ENCODE data around the gene ADK. TPM values are rescaled to one million over a fixed set of nuclear protein-coding genes. Genes with fewer than 3 reads are reported as not detected.
"Not testable (repeated sequence)": the region's sequence is repeated elsewhere in the genome, so short reads cannot be mapped to it uniquely, and the experiment has no call there.

ADK gene
- total RNA-seq, 1 donor from 2014 or later: 47.0 TPM

DNA sequence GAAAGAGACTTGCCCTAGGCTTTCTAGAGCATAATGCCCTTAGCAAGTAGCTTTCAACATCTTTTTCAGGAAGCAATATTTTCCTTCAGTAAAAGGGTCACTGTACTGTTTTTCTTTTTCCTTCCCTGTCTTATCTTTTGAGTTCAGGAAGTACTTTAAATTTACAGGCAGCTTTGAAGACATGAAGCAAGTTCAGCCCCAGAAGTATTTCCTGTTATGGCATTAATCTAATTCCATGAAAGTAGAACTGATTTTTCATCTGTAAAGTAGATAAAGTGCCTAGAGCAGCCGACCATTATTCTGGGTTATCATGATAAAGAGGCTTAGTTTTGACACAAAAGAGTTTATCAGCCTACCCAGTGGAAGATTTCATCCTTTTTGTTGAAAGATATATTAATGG is 288.2 kb downstream of the ADK start:
- TF ChIP-seq, protein P1, sequence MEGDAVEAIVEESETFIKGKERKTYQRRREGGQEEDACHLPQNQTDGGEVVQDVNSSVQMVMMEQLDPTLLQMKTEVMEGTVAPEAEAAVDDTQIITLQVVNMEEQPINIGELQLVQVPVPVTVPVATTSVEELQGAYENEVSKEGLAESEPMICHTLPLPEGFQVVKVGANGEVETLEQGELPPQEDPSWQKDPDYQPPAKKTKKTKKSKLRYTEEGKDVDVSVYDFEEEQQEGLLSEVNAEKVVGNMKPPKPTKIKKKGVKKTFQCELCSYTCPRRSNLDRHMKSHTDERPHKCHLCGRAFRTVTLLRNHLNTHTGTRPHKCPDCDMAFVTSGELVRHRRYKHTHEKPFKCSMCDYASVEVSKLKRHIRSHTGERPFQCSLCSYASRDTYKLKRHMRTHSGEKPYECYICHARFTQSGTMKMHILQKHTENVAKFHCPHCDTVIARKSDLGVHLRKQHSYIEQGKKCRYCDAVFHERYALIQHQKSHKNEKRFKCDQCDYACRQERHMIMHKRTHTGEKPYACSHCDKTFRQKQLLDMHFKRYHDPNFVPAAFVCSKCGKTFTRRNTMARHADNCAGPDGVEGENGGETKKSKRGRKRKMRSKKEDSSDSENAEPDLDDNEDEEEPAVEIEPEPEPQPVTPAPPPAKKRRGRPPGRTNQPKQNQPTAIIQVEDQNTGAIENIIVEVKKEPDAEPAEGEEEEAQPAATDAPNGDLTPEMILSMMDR (IDR thresholded peaks at IDR 0.05): no peak
- no peak for DNase-seq (ENCODE audit: extremely low spot score, unreplicated experiment)
- H3K4me3 Mint-ChIP-seq (ENCODE audit: unreplicated experiment): no peak overlapping the region
- peaks cover 24% of the 10 kb centered on the region for H3K4me1 Mint-ChIP-seq (ENCODE audit: unreplicated experiment)
- no peaks in the 10 kb centered on the region for H3K27me3 Mint-ChIP-seq (ENCODE audit: unreplicated experiment)
- no peak overlapping the region for H3K27ac Mint-ChIP-seq (ENCODE audit: unreplicated experiment)
- peaks cover 12% of the 10 kb centered on the region for H3K36me3 Mint-ChIP-seq (ENCODE audit: unreplicated experiment)
- no peaks in the 10 kb centered on the region for H3K9me3 Mint-ChIP-seq (ENCODE audit: unreplicated experiment)

DNA sequence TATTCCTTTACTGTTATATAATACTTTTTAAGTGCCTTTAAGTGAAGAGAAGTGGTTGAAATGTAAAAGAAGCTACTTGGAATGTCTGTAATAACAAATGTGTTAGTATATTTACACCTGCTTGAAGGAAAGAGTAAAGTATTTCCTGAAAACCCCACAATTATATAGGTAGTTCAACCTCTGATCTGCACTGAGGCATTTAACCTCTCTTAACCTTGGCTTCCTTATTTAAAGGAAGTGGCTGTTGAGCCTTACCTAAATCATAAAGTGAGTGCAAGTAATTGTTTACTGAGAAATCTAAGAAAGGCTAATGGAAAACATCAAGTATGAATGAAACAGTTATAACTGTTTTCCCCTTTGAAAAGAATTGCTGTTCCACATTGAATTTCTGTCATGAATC is 294.5 kb downstream of the ADK start:
- TF ChIP-seq, protein P1 (IDR thresholded peaks at IDR 0.05): no peak
- H3K36me3 Mint-ChIP-seq (ENCODE audit: unreplicated experiment): peaks cover 6% of the 10 kb centered on the region
- no peak overlapping the region for H3K4me3 Mint-ChIP-seq (ENCODE audit: unreplicated experiment)
- no peak overlapping the region for H3K27ac Mint-ChIP-seq (ENCODE audit: unreplicated experiment)
- no peak for DNase-seq (ENCODE audit: extremely low spot score, unreplicated experiment)
- no peaks in the 10 kb centered on the region for H3K4me1 Mint-ChIP-seq (ENCODE audit: unreplicated experiment)
- no peaks in the 10 kb centered on the region for H3K27me3 Mint-ChIP-seq (ENCODE audit: unreplicated experiment)
- no peaks in the 10 kb centered on the region for H3K9me3 Mint-ChIP-seq (ENCODE audit: unreplicated experiment)

DNA sequence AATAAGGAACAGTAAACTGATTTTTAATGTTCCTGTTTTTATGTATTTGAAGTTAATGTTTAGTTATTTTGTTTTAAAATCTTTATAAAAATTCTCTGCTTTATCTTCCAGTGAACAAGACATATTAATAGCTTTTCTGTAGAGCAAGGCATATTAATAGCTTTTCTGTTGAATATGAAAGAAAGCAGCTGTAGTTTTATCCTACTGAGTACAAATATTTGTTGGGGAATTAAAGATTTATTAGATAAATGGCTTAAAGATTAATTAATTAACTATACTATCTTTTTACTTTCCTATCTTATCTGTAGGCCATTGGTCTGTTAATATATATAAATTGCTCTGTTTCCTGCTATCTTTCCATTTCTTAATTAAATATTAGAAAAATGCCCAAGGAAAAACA is 299.6 kb downstream of the ADK start:
- Mint-ChIP-seq H3K27me3 (ENCODE audit: unreplicated experiment) (no peaks in the 10 kb centered on the region), H3K4me1 (ENCODE audit: unreplicated experiment) (peaks cover 7% of the 10 kb centered on the region), H3K4me3 (ENCODE audit: unreplicated experiment) (no peak overlapping the region), H3K9me3 (ENCODE audit: unreplicated experiment) (no peaks in the 10 kb centered on the region), H3K36me3 (ENCODE audit: unreplicated experiment) (no peaks in the 10 kb centered on the region), H3K27ac (ENCODE audit: unreplicated experiment) (no peak overlapping the region)
- TF ChIP-seq, protein P1 (IDR thresholded peaks at IDR 0.05): no peak
- DNase-seq (ENCODE audit: extremely low spot score, unreplicated experiment): no peak

DNA sequence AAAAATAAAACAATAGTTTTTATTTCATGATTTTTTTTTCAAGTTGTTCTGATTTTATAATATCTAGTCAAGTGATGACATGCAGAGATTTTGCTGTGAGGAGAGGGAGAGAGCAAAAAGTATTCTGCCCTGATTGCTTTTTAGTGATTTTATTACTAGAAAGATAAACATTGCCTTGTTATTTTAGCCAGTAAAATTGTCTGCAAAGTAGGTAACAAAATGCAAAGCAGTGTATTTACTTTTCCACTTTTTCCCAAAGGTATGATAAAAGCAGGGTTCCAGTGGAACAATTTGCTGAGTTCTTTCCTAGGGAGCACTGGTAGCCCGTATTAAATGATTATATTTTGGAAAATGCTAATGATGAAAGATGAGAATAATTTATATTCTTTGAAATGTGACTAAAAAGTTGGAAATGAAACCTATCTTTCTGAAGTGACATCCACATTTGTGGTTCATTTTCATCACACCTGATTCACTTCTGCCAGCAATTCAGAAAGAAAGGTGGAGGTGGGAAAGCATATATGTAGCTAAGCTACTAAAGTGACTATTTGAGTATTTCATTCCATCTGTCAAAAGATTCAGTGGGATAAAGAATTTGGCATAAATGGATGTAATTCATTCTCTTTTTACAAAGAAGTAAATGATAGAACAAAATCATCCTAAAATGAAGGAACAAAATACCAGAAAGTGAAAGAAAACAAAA is 300.3 kb downstream of the ADK start:
- Mint-ChIP-seq H3K36me3 (ENCODE audit: unreplicated experiment) (peaks cover 6% of the 10 kb centered on the region), H3K27me3 (ENCODE audit: unreplicated experiment) (no peaks in the 10 kb centered on the region), H3K9me3 (ENCODE audit: unreplicated experiment) (peaks cover 5% of the 10 kb centered on the region), H3K4me1 (ENCODE audit: unreplicated experiment) (peaks cover 7% of the 10 kb centered on the region), H3K4me3 (ENCODE audit: unreplicated experiment) (no peak overlapping the region), H3K27ac (ENCODE audit: unreplicated experiment) (no peak overlapping the region)
- TF ChIP-seq, protein P1 (IDR thresholded peaks at IDR 0.05): no peak
- DNase-seq (ENCODE audit: extremely low spot score, unreplicated experiment): no peak

DNA sequence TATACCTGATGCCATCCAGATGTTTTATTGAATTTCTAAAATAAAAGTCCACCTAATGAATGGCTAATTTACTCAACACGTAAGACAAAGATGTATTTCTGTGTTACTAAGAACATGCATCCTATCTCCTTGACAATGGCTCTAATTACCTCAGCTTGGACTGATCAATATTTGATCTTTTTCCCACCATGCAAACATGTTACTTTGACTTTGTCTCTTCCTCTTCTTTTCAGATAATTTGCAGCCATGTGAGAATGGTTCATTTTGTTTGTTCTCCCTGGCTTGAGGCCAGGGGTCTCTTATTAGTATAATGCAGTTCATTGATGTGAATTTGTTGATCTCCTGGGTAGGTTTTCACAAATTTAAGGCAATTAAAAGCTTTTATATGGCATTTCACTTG is 302.1 kb downstream of the ADK start:
- TF ChIP-seq, protein P1 (IDR thresholded peaks at IDR 0.05): no peak
- H3K4me1 Mint-ChIP-seq (ENCODE audit: unreplicated experiment): peaks cover 7% of the 10 kb centered on the region
- no peak overlapping the region for H3K27ac Mint-ChIP-seq (ENCODE audit: unreplicated experiment)
- H3K27me3 Mint-ChIP-seq (ENCODE audit: unreplicated experiment): no peaks in the 10 kb centered on the region
- peaks cover 5% of the 10 kb centered on the region for H3K9me3 Mint-ChIP-seq (ENCODE audit: unreplicated experiment)
- DNase-seq (ENCODE audit: extremely low spot score, unreplicated experiment): no peak
- no peak overlapping the region for H3K4me3 Mint-ChIP-seq (ENCODE audit: unreplicated experiment)
- H3K36me3 Mint-ChIP-seq (ENCODE audit: unreplicated experiment): peaks cover 11% of the 10 kb centered on the region

DNA sequence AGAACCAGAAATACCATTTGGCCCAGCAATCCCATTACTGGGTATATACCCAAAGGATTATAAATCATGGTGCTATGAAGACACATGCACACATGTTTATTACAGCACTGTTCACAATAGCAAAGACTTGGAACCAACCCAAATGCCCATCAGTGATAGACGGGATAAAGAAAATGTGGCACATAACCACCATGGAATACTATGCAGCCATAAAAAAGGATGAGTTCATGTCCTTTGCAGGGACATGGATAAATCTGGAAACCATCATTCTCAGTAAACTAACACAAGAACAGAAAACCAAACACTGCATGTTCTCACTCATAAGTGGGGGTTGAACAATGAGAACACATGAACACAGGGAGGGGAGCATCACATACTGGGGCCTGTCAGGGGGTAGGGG is 306.5 kb downstream of the ADK start:
- H3K27me3 Mint-ChIP-seq (ENCODE audit: unreplicated experiment); DNase-seq (ENCODE audit: extremely low spot score, unreplicated experiment); H3K4me3 Mint-ChIP-seq (ENCODE audit: unreplicated experiment); H3K4me1 Mint-ChIP-seq (ENCODE audit: unreplicated experiment); H3K9me3 Mint-ChIP-seq (ENCODE audit: unreplicated experiment); H3K27ac Mint-ChIP-seq (ENCODE audit: unreplicated experiment): not testable (repeated sequence)
- H3K36me3 Mint-ChIP-seq (ENCODE audit: unreplicated experiment): peaks cover 11% of the 10 kb centered on the region
